H9 (cell line): ENCODE measurements around the gene FAM133A. TPM values are rescaled to one million over a fixed set of nuclear protein-coding genes. Genes with fewer than 3 reads are reported as not detected.

Source experiments
- DNase-seq: peaks from one replicate; pipeline ENCODE4 v3.0.0-alpha.2; 2017
- H2AFZ ChIP-seq: one replicate; pipeline ENCODE4 v1.6.1; 2013; ENCODE audit warnings: mild to moderate bottlenecking, low read length, control low read depth, moderate library complexity
- H2AK5ac ChIP-seq: 2 replicates; pipeline ENCODE4 v1.6.1; 2013; ENCODE audit warnings: low read length, control low read depth, mixed read lengths; ENCODE audit not compliant: insufficient read length
- H2BK120ac ChIP-seq: one replicate; pipeline ENCODE4 v1.6.1; 2013; ENCODE audit warnings: low read depth, mild to moderate bottlenecking, low read length, control low read depth, inconsistent platforms; ENCODE audit not compliant: poor library complexity, severe bottlenecking
- H2BK12ac ChIP-seq: 2 replicates; pipeline ENCODE4 v1.6.1; 2013; ENCODE audit warnings: low read length, control low read depth, mixed read lengths, low read depth; ENCODE audit not compliant: insufficient read length
- H2BK15ac ChIP-seq: 2 replicates; pipeline ENCODE4 v1.6.1; 2013; ENCODE audit warnings: low read depth, low read length, control low read depth
- H2BK20ac ChIP-seq: one replicate; pipeline ENCODE4 v1.6.1; 2013; ENCODE audit warnings: low read depth, mild to moderate bottlenecking, low read length, control low read depth, inconsistent platforms; ENCODE audit not compliant: poor library complexity, severe bottlenecking
- H2BK5ac ChIP-seq: 2 replicates; pipeline ENCODE4 v1.6.1; 2013; ENCODE audit warnings: low read length, control low read depth, mixed read lengths; ENCODE audit not compliant: insufficient read length
- H3K14ac ChIP-seq: 2 replicates; pipeline ENCODE4 v1.6.1; 2013; ENCODE audit warnings: low read length, control low read depth; ENCODE audit not compliant: insufficient read depth
- H3K18ac ChIP-seq: 2 replicates; pipeline ENCODE4 v1.6.1; 2013; ENCODE audit warnings: low read depth, mild to moderate bottlenecking, mixed read lengths, low read length, control low read depth; ENCODE audit not compliant: insufficient read length
- H3K23ac ChIP-seq: 2 replicates; pipeline ENCODE4 v1.6.1; 2013; ENCODE audit warnings: low read length, control low read depth, mixed read lengths, low read depth; ENCODE audit not compliant: insufficient read length
- H3K23me2 ChIP-seq: 2 replicates; pipeline ENCODE4 v1.6.1; 2013; ENCODE audit warnings: low read depth, mild to moderate bottlenecking, mixed read lengths, low read length, control low read depth; ENCODE audit not compliant: insufficient read length, poor library complexity, severe bottlenecking
- H3K27ac ChIP-seq: 2 replicates; pipeline ENCODE4 v1.5.1; 2013; ENCODE audit warnings: low read length, control low read depth, mixed read lengths, low read depth; ENCODE audit not compliant: insufficient read length
- H3K27me3 ChIP-seq: 2 replicates; pipeline ENCODE4 v1.6.1; 2013; ENCODE audit warnings: low read length, control low read depth, inconsistent platforms; ENCODE audit not compliant: insufficient read depth
- H3K4ac ChIP-seq: 2 replicates; pipeline ENCODE4 v1.6.1; 2013; ENCODE audit warnings: low read depth, mild to moderate bottlenecking, control low read depth, inconsistent platforms, low read length, moderate library complexity
- H3K4me1 ChIP-seq: 2 replicates; pipeline ENCODE4 v1.6.1; 2013; ENCODE audit warnings: low read length, control low read depth, inconsistent platforms; ENCODE audit not compliant: insufficient read depth
- H3K4me2 ChIP-seq: 2 replicates; pipeline ENCODE4 v1.6.1; 2013; ENCODE audit warnings: low read length, control low read depth, mixed read lengths; ENCODE audit not compliant: insufficient read length, insufficient read depth
- H3K56ac ChIP-seq: 2 replicates; pipeline ENCODE4 v1.6.1; 2013; ENCODE audit warnings: low read depth, mild to moderate bottlenecking, mixed read lengths, low read length, control low read depth; ENCODE audit not compliant: insufficient read length
- H3K79me1 ChIP-seq: 2 replicates; pipeline ENCODE4 v1.6.1; 2013; ENCODE audit warnings: low read depth, mild to moderate bottlenecking, moderate library complexity, low read length, control low read depth, inconsistent platforms; ENCODE audit not compliant: insufficient read depth, poor library complexity, severe bottlenecking
- H3K79me2 ChIP-seq: 2 replicates; pipeline ENCODE4 v1.6.1; 2013; ENCODE audit warnings: low read length, control low read depth, inconsistent platforms; ENCODE audit not compliant: insufficient read depth
- H3K9ac ChIP-seq: 2 replicates; pipeline ENCODE4 v1.6.1; 2013; ENCODE audit warnings: low read length, control low read depth, mixed read lengths; ENCODE audit not compliant: insufficient read length; ENCODE audit errors: extremely low read depth
- H3K9me3 ChIP-seq: one replicate; pipeline ENCODE4 v1.6.1; 2013; ENCODE audit warnings: low read depth, low read length, inconsistent platforms; ENCODE audit not compliant: control insufficient read depth
- H3T11ph ChIP-seq: one replicate; pipeline ENCODE4 v1.6.1; 2013; ENCODE audit warnings: mild to moderate bottlenecking, low read length, control low read depth, inconsistent platforms
- H4K20me1 ChIP-seq: one replicate; pipeline ENCODE4 v1.6.1; 2013; ENCODE audit not compliant: control insufficient read depth, insufficient read length, insufficient read depth
- H4K5ac ChIP-seq: 2 replicates; pipeline ENCODE4 v1.6.1; 2013; ENCODE audit warnings: low read depth, mild to moderate bottlenecking, mixed read lengths, low read length, control low read depth; ENCODE audit not compliant: insufficient read length
- H4K8ac ChIP-seq: replicated peaks from 2 replicates; pipeline ENCODE4 v1.6.1; 2013; ENCODE audit warnings: low read length, control low read depth, mixed read lengths, low read depth; ENCODE audit not compliant: insufficient read length
- H4K91ac ChIP-seq: 2 replicates; pipeline ENCODE4 v1.6.1; 2013; ENCODE audit warnings: low read depth, mild to moderate bottlenecking, moderate library complexity, mixed read lengths, low read length, control low read depth; ENCODE audit not compliant: insufficient read length
- H3K27ac Mint-ChIP-seq, 3 experiments: 2 replicates in 2 of 3; 3 replicates in 1 of 3; pipeline ENCODE4 v1.8.0; 2020 to 2021; ENCODE audit warnings: mixed read lengths in 3 of 3, mild to moderate bottlenecking in 1 of 3, moderate library complexity in 1 of 3
- H3K27me3 Mint-ChIP-seq: 2 replicates; pipeline ENCODE4 v1.8.0; 2021; ENCODE audit warnings: low read depth, mild to moderate bottlenecking, moderate library complexity, mixed read lengths
- H3K36me3 Mint-ChIP-seq, 3 experiments: 2 replicates in 2 of 3; 3 replicates in 1 of 3; pipeline ENCODE4 v1.8.0; 2020 to 2021; ENCODE audit warnings: low read depth in 3 of 3, mixed read lengths in 3 of 3; ENCODE audit not compliant: insufficient read depth in 1 of 3
- H3K4me1 Mint-ChIP-seq, 2 experiments: 2 replicates each; pipeline ENCODE4 v1.8.0; 2020; ENCODE audit warnings: mixed read lengths in 2 of 2
- H3K4me3 Mint-ChIP-seq, 2 experiments: 2 replicates in 1 of 2; 3 replicates in 1 of 2; pipeline ENCODE4 v1.8.0; 2020 to 2021; ENCODE audit warnings: mild to moderate bottlenecking in 2 of 2, mixed read lengths in 2 of 2, moderate library complexity in 1 of 2
- H3K9me3 Mint-ChIP-seq, 2 experiments: 2 replicates in 1 of 2; 3 replicates in 1 of 2; pipeline ENCODE4 v1.8.0; 2020; ENCODE audit warnings: mild to moderate bottlenecking in 2 of 2, mixed read lengths in 2 of 2, moderate library complexity in 1 of 2
- CTCF ChIP-seq: fragments of 200-600 bp; sonication (generic); conservative IDR thresholded peaks from 3 replicates; pipeline ENCODE4 v1.8.0; 2021; ENCODE audit warnings: antibody characterized with exemption, mild to moderate bottlenecking
- WGBS: extraction: QIAGEN DNeasy Blood & Tissue Kit; methylation state at CpG from one replicate; pipeline ENCODE4 v1.1.7; 2013; ENCODE audit warnings: missing lambda C conversion rate, low lambda C conversion rate, mixed read lengths; ENCODE audit not compliant: insufficient read length; ENCODE audit errors: extremely low coverage; 5-methylcytosine and 5-hydroxymethylcytosine counted together
- total RNA-seq: library from RNA; stranded (reverse); gene quantifications from 2 replicates; pipeline ENCODE4 v1.2.1, GENCODE V29; 2021

The FAM133A gene
- total RNA-seq, 1 experiment from 2014 or later, result 0.90 TPM

GRCh38 chrX:93637591-93637990 is 36.4 kb upstream of the FAM133A start:
- Histone ChIP-seq H3K79me2 (no peaks in the 10 kb centered on the region), H3K27ac (no peak overlapping the region), H3K18ac (no peak overlapping the region), H4K91ac (no peak overlapping the region), H3K14ac (no peak overlapping the region), H2AFZ (no peak overlapping the region), H2AK5ac (no peak overlapping the region), H3K4me1 (no peaks in the 10 kb centered on the region; the same call in 1 of the 2 replicates), H3K27me3 (no peaks in the 10 kb centered on the region), H4K8ac (no peak overlapping the region), H3K56ac (no peak overlapping the region), H3K9me3 (peaks cover 17% of the 10 kb centered on the region), H2BK12ac (no peak overlapping the region), H2BK20ac (no peak overlapping the region), H2BK5ac (no peak overlapping the region), H2BK15ac (no peak overlapping the region), H3K23ac (no peak overlapping the region), H4K20me1 (no peaks in the 10 kb centered on the region), H4K5ac (no peak overlapping the region), H3K9ac (no peak overlapping the region), H2BK120ac (no peak overlapping the region), H3K79me1 (no peaks in the 10 kb centered on the region), H3K4ac (no peak overlapping the region), H3K4me2 (no peak overlapping the region), H3T11ph (no peak overlapping the region), H3K23me2 (no peaks in the 10 kb centered on the region)
- Mint-ChIP-seq H3K4me1 (peaks cover 13 to 32% of the 10 kb centered on the region in 2 experiments), H3K9me3 (peaks cover 30 to 38% of the 10 kb centered on the region in 2 experiments), H3K4me3 (no peak overlapping the region), H3K27ac (peak overlapping the region; percentile 24 to 86 (median 82); a peak in 3 of 7 replicates), H3K36me3 (peaks cover 22 to 37% (median 30%) of the 10 kb centered on the region in 3 experiments), H3K27me3 (no peaks in the 10 kb centered on the region; the same call in 1 of the 2 replicates)
- peak; percentile 51 for DNase-seq
- TF ChIP-seq CTCF, result no peak
- WGBS, result no CpG with 5 or more reads among the region's 2 CpGs
